A549 (cell line): ENCODE data around the gene GRIA3. TPM values are rescaled to one million over a fixed set of nuclear protein-coding genes. Genes with fewer than 3 reads are reported as not detected.
A peak's percentile ranks its signal among the peaks of the same experiment; 100 is the strongest.

Source experiments
- ATAC-seq, 2 experiments: fragments of 200-7000 bp in 1 of 2; fragments of >200 bp in 1 of 2; cut with Nextera tagmentation in 1 of 2; cut with Tn5 transposase in 1 of 2; 3 replicates each; pipeline versions ENCODE4 v1.8.0 to v1.9.1; 2018 to 2020; ENCODE audit warnings: mild to moderate bottlenecking in 1 of 2, moderate library complexity in 1 of 2
- CTCF ChIA-PET: fragments of 300-600 bp; sonication (Branson Sonifier 250); formaldehyde crosslinking; extraction: SDS; loops from one replicate; lab custom pipeline; 2021; ENCODE audit warnings: antibody characterized with exemption, inconsistent platforms; lab: Yijun Ruan, JAX
- POLR2A ChIA-PET: fragments of 350-600 bp; formaldehyde crosslinking; extraction: SDS; loops from one replicate; lab custom pipeline; 2021; ENCODE audit warnings: antibody characterized with exemption, inconsistent platforms; lab: Yijun Ruan, JAX
- DNase-seq, 2 experiments: peaks; one replicate each; pipeline versions ENCODE4 v3.0.0 to v3.0.0-alpha.2; 2011 to 2016; ENCODE audit warnings: low read depth in 1 of 2, low spot score in 1 of 2
- FAIRE-seq: peaks from 2 replicates; lab custom pipeline; 2011; peaks lifted over from hg19 to GRCh38; lab: Jason Lieb, UNC
- H3K27ac ChIP-seq, 2 experiments: fragments of >200 bp; sonication (Bioruptor Twin); formaldehyde crosslinking; 3 replicates each; pipeline ENCODE4 v1.5.1; 2016 to 2017
- H3K4me1 ChIP-seq: fragments of >200 bp; sonication (Bioruptor Twin); formaldehyde crosslinking; 3 replicates; pipeline ENCODE4 v1.6.1; 2016
- H3K4me2 ChIP-seq: fragments of >200 bp; sonication (Bioruptor Twin); formaldehyde crosslinking; 3 replicates; pipeline ENCODE4 v1.6.1; 2016
- H3K4me3 ChIP-seq: fragments of >200 bp; sonication (Bioruptor Twin); formaldehyde crosslinking; 3 replicates; pipeline ENCODE4 v1.5.1; 2016
- H3K9me3 ChIP-seq: fragments of >200 bp; sonication (Bioruptor Twin); formaldehyde crosslinking; 3 replicates; pipeline ENCODE4 v1.6.1; 2016
- ATOH8 ChIP-seq: fragments of 250-450 bp; sonication (Bioruptor Pico); IDR thresholded peaks from 2 replicates; pipeline ENCODE4 v1.5.0; 2020; ENCODE audit warnings: low read depth, mild to moderate bottlenecking, moderate library complexity
- BCL3 ChIP-seq: fragments of >200 bp; sonication (Bioruptor Twin); formaldehyde crosslinking; IDR thresholded peaks from 3 replicates; pipeline ENCODE4 v1.6.1; 2016
- BHLHE40 ChIP-seq: IDR thresholded peaks from 2 replicates; pipeline ENCODE4 v1.6.1; 2012; ENCODE audit warnings: low read depth, low read length, inconsistent platforms
- CBX2 ChIP-seq: fragments of 200-600 bp; sonication (generic); IDR thresholded peaks from 2 replicates; pipeline ENCODE4 v1.6.1; 2016; ENCODE audit warnings: low read depth, mild to moderate bottlenecking, borderline replicate concordance
- CHD2 ChIP-seq: fragments of 150-350 bp; IDR thresholded peaks from 2 replicates; pipeline ENCODE4 v1.6.1; 2014; ENCODE audit warnings: low read length; ENCODE audit not compliant: partially characterized antibody
- CHD4 ChIP-seq: fragments of 200-600 bp; sonication (generic); IDR thresholded peaks from 2 replicates; pipeline ENCODE4 v1.6.1; 2016; ENCODE audit warnings: antibody characterized with exemption, mild to moderate bottlenecking, borderline replicate concordance
- E2F6 ChIP-seq: IDR thresholded peaks from 2 replicates; pipeline ENCODE4 v1.6.1; 2012; ENCODE audit warnings: low read depth, borderline replicate concordance
- ELK1 ChIP-seq: fragments of 150-350 bp; IDR thresholded peaks from 2 replicates; pipeline ENCODE4 v1.6.1; 2014; ENCODE audit warnings: low read depth, mild to moderate bottlenecking, low read length
- FOSL2 ChIP-seq, 2 experiments: fragments of 450-650 bp in 1 of 2; fragments of >200 bp in 1 of 2; sonication (Bioruptor Twin) in 1 of 2; formaldehyde crosslinking; IDR thresholded peaks; 2 replicates each; pipeline versions ENCODE4 v1.5.0 to v1.6.1; 2016 to 2020; ENCODE audit warnings: mild to moderate bottlenecking in 1 of 2, moderate library complexity in 1 of 2
- HES2 ChIP-seq: fragments of >200 bp; sonication (Bioruptor Twin); formaldehyde crosslinking; IDR thresholded peaks from 2 replicates; pipeline ENCODE4 v1.6.1; 2016
- HMGXB4 ChIP-seq: fragments of 250-450 bp; sonication (Bioruptor Pico); IDR thresholded peaks from 2 replicates; pipeline ENCODE4 v1.5.0; 2021; ENCODE audit warnings: mild to moderate bottlenecking, moderate library complexity, borderline replicate concordance
- HOXA7 ChIP-seq: fragments of 250-450 bp; sonication (Bioruptor Pico); IDR thresholded peaks from 2 replicates; pipeline ENCODE4 v1.5.0; 2020; ENCODE audit warnings: mild to moderate bottlenecking, moderate library complexity
- HOXB13 ChIP-seq: fragments of 250-450 bp; sonication (Bioruptor Pico); IDR thresholded peaks from 2 replicates; pipeline ENCODE4 v1.5.0; 2020; ENCODE audit warnings: low read depth, mild to moderate bottlenecking, moderate library complexity
- HOXB5 ChIP-seq: fragments of 250-450 bp; sonication (Bioruptor Pico); IDR thresholded peaks from 2 replicates; pipeline ENCODE4 v1.5.0; 2020; ENCODE audit warnings: mild to moderate bottlenecking, moderate library complexity
- JUN ChIP-seq, 2 experiments: fragments of >200 bp; sonication (Bioruptor Twin); formaldehyde crosslinking; IDR thresholded peaks; 2 replicates in 1 of 2; 3 replicates in 1 of 2; pipeline ENCODE4 v1.6.1; 2016 to 2017
- MAFK ChIP-seq: fragments of 450-650 bp; IDR thresholded peaks from 2 replicates; pipeline ENCODE4 v1.6.1; 2014; ENCODE audit not compliant: partially characterized antibody
- MAZ ChIP-seq: fragments of 150-350 bp; IDR thresholded peaks from 2 replicates; pipeline ENCODE4 v1.6.1; 2014; ENCODE audit warnings: antibody characterized with exemption, low read depth, low read length, borderline replicate concordance
- NR3C1 ChIP-seq: fragments of >200 bp; sonication (Bioruptor Twin); formaldehyde crosslinking; IDR thresholded peaks from 3 replicates; pipeline ENCODE4 v1.6.1; 2017
- POLR2AphosphoS2 ChIP-seq: conservative IDR thresholded peaks from 2 replicates; pipeline ENCODE4 v1.6.1; 2012; ENCODE audit warnings: low read length, improper control_type of control experiment, inconsistent platforms
- RAD21 ChIP-seq, 2 experiments: fragments of >200 bp in 1 of 2; sonication (Bioruptor Twin) in 1 of 2; formaldehyde crosslinking in 1 of 2; IDR thresholded peaks in 1 of 2; conservative IDR thresholded peaks in 1 of 2; 2 replicates in 1 of 2; 3 replicates in 1 of 2; pipeline ENCODE4 v1.6.1; 2012 to 2018; ENCODE audit warnings: inconsistent platforms in 1 of 2
- RARB ChIP-seq: fragments of 250-450 bp; sonication (Bioruptor Pico); IDR thresholded peaks from 2 replicates; pipeline ENCODE4 v1.8.0; 2021; ENCODE audit warnings: mild to moderate bottlenecking, moderate library complexity
- RFX5 ChIP-seq: fragments of 450-650 bp; IDR thresholded peaks from 2 replicates; pipeline ENCODE4 v1.7.1; 2014; ENCODE audit warnings: antibody characterized with exemption, mild to moderate bottlenecking, moderate library complexity
- SREBF2 ChIP-seq: fragments of 450-650 bp; IDR thresholded peaks from 2 replicates; pipeline ENCODE4 v1.6.1; 2014; ENCODE audit warnings: mild to moderate bottlenecking, moderate library complexity
- TP53 ChIP-seq: fragments of 250-450 bp; sonication (Bioruptor Pico); IDR thresholded peaks from 2 replicates; pipeline ENCODE4 v1.5.0; 2021; ENCODE audit warnings: mild to moderate bottlenecking, moderate library complexity
- USF2 ChIP-seq: fragments of 450-650 bp; IDR thresholded peaks from 2 replicates; pipeline ENCODE4 v1.6.1; 2014; ENCODE audit warnings: antibody characterized with exemption
- ZFP36 ChIP-seq: fragments of 450-650 bp; IDR thresholded peaks from 2 replicates; pipeline ENCODE4 v1.6.1; 2014; ENCODE audit warnings: borderline replicate concordance; ENCODE audit not compliant: partially characterized antibody
- ZNF302 ChIP-seq: fragments of 250-450 bp; sonication (Bioruptor Pico); IDR thresholded peaks from 2 replicates; pipeline ENCODE4 v1.9.0; 2021; ENCODE audit warnings: inconsistent platforms, mild to moderate bottlenecking, moderate library complexity
- ZSCAN20 ChIP-seq: fragments of 250-450 bp; sonication (Bioruptor Pico); IDR thresholded peaks from 2 replicates; pipeline ENCODE4 v1.8.0; 2022; ENCODE audit warnings: mild to moderate bottlenecking, moderate library complexity
- WGBS: methylation state at CpG from one replicate; pipeline ENCODE4 v1.1.6; 2017; ENCODE audit errors: missing lambda C conversion rate; 5-methylcytosine and 5-hydroxymethylcytosine counted together
- polyA plus RNA-seq, 4 experiments: library from polyadenylated mRNA; depleted of rRNA in 3 of 4; stranded (reverse); fragments of >200 nt; fragmentation: RNase III in 1 of 4; extraction: RNeasy Plus Mini Kit Qiagen cat#74134 plus additional on column Dnase treatment in 1 of 4; gene quantifications; 2 replicates in 3 of 4; 3 replicates in 1 of 4; pipeline ENCODE4 v1.2.3, GENCODE V29; 2011 to 2017

Gene GRIA3
- polyA plus RNA-seq, 2 of the 4 experiments (the other 2 are of a cell fraction): not detected

- H3K4me1 ChIP-seq: no peaks in the 10 kb centered on the region
- H3K4me3 ChIP-seq: no peak overlapping the region
- H3K4me2 ChIP-seq: no peak overlapping the region
- ChIA-PET POLR2A (no interaction called here), CTCF (no interaction called here)
- TF ChIP-seq FOSL2 (IDR thresholded peaks at IDR 0.05) (no peak), FOSL2 (CRISPR knock-in tag; IDR thresholded peaks at IDR 0.05) (no peak), RFX5 (no peak), HOXB5 (no peak), CHD2 (no peak), HOXA7 (CRISPR knock-in tag) (no peak), ZNF302 (CRISPR knock-in tag) (no peak), SREBF2 (no peak), MAFK (no peak), NR3C1 (no peak), ZSCAN20 (no peak), BHLHE40 (no peak), HES2 (no peak), RARB (no peak), CHD4 (no peak), HOXB13 (CRISPR knock-in tag) (no peak), USF2 (no peak), ELK1 (no peak), JUN (IDR thresholded peaks at IDR 0.05) (no peak), ZFP36 (no peak)
- no peak for DNase-seq
- no peak overlapping the region for H3K27ac ChIP-seq
- WGBS: 88% methylated on average over 3 of the region's 3 CpGs
- H3K9me3 ChIP-seq: no peaks in the 10 kb centered on the region
- ATAC-seq: no peak
- FAIRE-seq: peak; percentile 23
Measured at GRCh38 chrX:123477673-123478072, 293.6 kb downstream of the GRIA3 start.

- DNase-seq (no peak), FAIRE-seq (no peak), ATAC-seq (no peak)
- POLR2A ChIA-PET: no interaction called here
- Histone ChIP-seq H3K4me1 (no peaks in the 10 kb centered on the region), H3K4me3 (no peak overlapping the region), H3K9me3 (no peaks in the 10 kb centered on the region), H3K27ac (no peak overlapping the region), H3K4me2 (no peak overlapping the region)
- TF ChIP-seq RFX5: no peak
- no peak for TF ChIP-seq TP53 (CRISPR knock-in tag)
- no peak for TF ChIP-seq RAD21 (conservative IDR thresholded peaks at IDR 0.05 in 1 of 2, IDR thresholded peaks at IDR 0.05 in 1 of 2)
- no peak for TF ChIP-seq CBX2
- no peak for TF ChIP-seq HOXB5
- no peak for TF ChIP-seq JUN (IDR thresholded peaks at IDR 0.05)
- no peak for TF ChIP-seq BCL3
- no peak for TF ChIP-seq MAZ
- no peak for TF ChIP-seq MAFK
- no peak for TF ChIP-seq FOSL2 (IDR thresholded peaks at IDR 0.05)
- TF ChIP-seq FOSL2 (CRISPR knock-in tag; IDR thresholded peaks at IDR 0.05): no peak
- TF ChIP-seq HES2: no peak
- TF ChIP-seq HMGXB4: no peak
- no peak for TF ChIP-seq E2F6
- no peak for TF ChIP-seq NR3C1
- no peak for TF ChIP-seq HOXA7 (CRISPR knock-in tag)
- TF ChIP-seq ATOH8 (CRISPR knock-in tag): no peak
- TF ChIP-seq POLR2AphosphoS2: no peak
- no peak for TF ChIP-seq BHLHE40
- CTCF ChIA-PET: no interaction called here
- WGBS: 76% methylated on average over 11 of the region's 11 CpGs
Measured at GRCh38 chrX:123481913-123482851, 298.1 kb downstream of the GRIA3 start.
